ENCODE measurements around the gene CGB8.

Gene CGB8

GRCh38 chr19:49016067-49016839, 32.7 kb downstream of the CGB8 start:
- H3K27ac ChIP-seq = no peak overlapping the region
- no peak overlapping the region for H2AFZ ChIP-seq
- H3K4me3 ChIP-seq (ENCODE audit: low read depth, low read length) = no peak overlapping the region
- no peaks in the 10 kb centered on the region for H3K9me3 ChIP-seq (ENCODE audit: control insufficient read depth, low read length)
- no peak overlapping the region for H3K9ac ChIP-seq
- H3K27me3 ChIP-seq (ENCODE audit: control insufficient read depth, insufficient read depth, low read length) = no peaks in the 10 kb centered on the region
- TF ChIP-seq, protein P1, sequence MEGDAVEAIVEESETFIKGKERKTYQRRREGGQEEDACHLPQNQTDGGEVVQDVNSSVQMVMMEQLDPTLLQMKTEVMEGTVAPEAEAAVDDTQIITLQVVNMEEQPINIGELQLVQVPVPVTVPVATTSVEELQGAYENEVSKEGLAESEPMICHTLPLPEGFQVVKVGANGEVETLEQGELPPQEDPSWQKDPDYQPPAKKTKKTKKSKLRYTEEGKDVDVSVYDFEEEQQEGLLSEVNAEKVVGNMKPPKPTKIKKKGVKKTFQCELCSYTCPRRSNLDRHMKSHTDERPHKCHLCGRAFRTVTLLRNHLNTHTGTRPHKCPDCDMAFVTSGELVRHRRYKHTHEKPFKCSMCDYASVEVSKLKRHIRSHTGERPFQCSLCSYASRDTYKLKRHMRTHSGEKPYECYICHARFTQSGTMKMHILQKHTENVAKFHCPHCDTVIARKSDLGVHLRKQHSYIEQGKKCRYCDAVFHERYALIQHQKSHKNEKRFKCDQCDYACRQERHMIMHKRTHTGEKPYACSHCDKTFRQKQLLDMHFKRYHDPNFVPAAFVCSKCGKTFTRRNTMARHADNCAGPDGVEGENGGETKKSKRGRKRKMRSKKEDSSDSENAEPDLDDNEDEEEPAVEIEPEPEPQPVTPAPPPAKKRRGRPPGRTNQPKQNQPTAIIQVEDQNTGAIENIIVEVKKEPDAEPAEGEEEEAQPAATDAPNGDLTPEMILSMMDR (IDR thresholded peaks at IDR 0.05) = no peak
- H3K36me3 ChIP-seq (ENCODE audit: control insufficient read depth, insufficient read depth, low read length) = no peaks in the 10 kb centered on the region
- H3K4me1 ChIP-seq = peaks cover 5% of the 10 kb centered on the region
- H3K4me2 ChIP-seq (ENCODE audit: low read length) = no peak overlapping the region
- H3K79me2 ChIP-seq = no peaks in the 10 kb centered on the region

GRCh38 chr19:49014870-49015255, 34.0 kb downstream of the CGB8 start:
- no peaks in the 10 kb centered on the region for H3K79me2 ChIP-seq
- peaks cover 5% of the 10 kb centered on the region for H3K4me1 ChIP-seq
- no peaks in the 10 kb centered on the region for H3K27me3 ChIP-seq (ENCODE audit: control insufficient read depth, insufficient read depth, low read length)
- no peaks in the 10 kb centered on the region for H3K9me3 ChIP-seq (ENCODE audit: control insufficient read depth, low read length)
- H3K4me2 ChIP-seq (ENCODE audit: low read length) = no peak overlapping the region
- H3K4me3 ChIP-seq (ENCODE audit: low read depth, low read length) = no peak overlapping the region
- H3K27ac ChIP-seq = no peak overlapping the region
- H2AFZ ChIP-seq = no peak overlapping the region
- TF ChIP-seq, protein P1 (IDR thresholded peaks at IDR 0.05) = no peak
- no peaks in the 10 kb centered on the region for H3K36me3 ChIP-seq (ENCODE audit: control insufficient read depth, insufficient read depth, low read length)
- no peak overlapping the region for H3K9ac ChIP-seq

- H3K4me3 ChIP-seq (ENCODE audit: low read depth, low read length) = no peak overlapping the region
- TF ChIP-seq, protein P1 (IDR thresholded peaks at IDR 0.05) = no peak
- no peaks in the 10 kb centered on the region for H3K9me3 ChIP-seq (ENCODE audit: control insufficient read depth, low read length)
- no peak overlapping the region for H3K9ac ChIP-seq
- H3K4me1 ChIP-seq = peaks cover 2% of the 10 kb centered on the region
- H3K36me3 ChIP-seq (ENCODE audit: control insufficient read depth, insufficient read depth, low read length) = no peaks in the 10 kb centered on the region
- H3K27me3 ChIP-seq (ENCODE audit: control insufficient read depth, insufficient read depth, low read length) = no peaks in the 10 kb centered on the region
- no peak overlapping the region for H3K27ac ChIP-seq
- no peak overlapping the region for H2AFZ ChIP-seq
- no peaks in the 10 kb centered on the region for H3K79me2 ChIP-seq
- H3K4me2 ChIP-seq (ENCODE audit: low read length) = no peak overlapping the region
Observed at GRCh38 chr19:49014123-49014869, 34.6 kb downstream of the CGB8 start.

GRCh38 chr19:49011194-49011593, 37.7 kb downstream of the CGB8 start:
- H3K79me2 ChIP-seq = no peaks in the 10 kb centered on the region
- TF ChIP-seq, protein P1 (IDR thresholded peaks at IDR 0.05) = no peak
- H3K4me2 ChIP-seq (ENCODE audit: low read length) = no peak overlapping the region
- H3K9ac ChIP-seq = no peak overlapping the region
- H2AFZ ChIP-seq = no peak overlapping the region
- no peak overlapping the region for H3K27ac ChIP-seq
- H3K27me3 ChIP-seq (ENCODE audit: control insufficient read depth, insufficient read depth, low read length) = no peaks in the 10 kb centered on the region
- H3K36me3 ChIP-seq (ENCODE audit: control insufficient read depth, insufficient read depth, low read length) = no peaks in the 10 kb centered on the region
- no peaks in the 10 kb centered on the region for H3K9me3 ChIP-seq (ENCODE audit: control insufficient read depth, low read length)
- H3K4me1 ChIP-seq = no peaks in the 10 kb centered on the region
- no peak overlapping the region for H3K4me3 ChIP-seq (ENCODE audit: low read depth, low read length)

Data from parathyroid adenoma (tissue), 2 donors.